HS-27A (cell line): ENCODE measurements around the gene CADM2.

Experiments used
- DNase-seq: peaks from one replicate; pipeline ENCODE4 v3.0.0-alpha.2; 2012; ENCODE audit warnings: low read depth, missing footprints

The CADM2 gene

GRCh38 chr3:85572426-85572825, 613.6 kb downstream of the CADM2 start:
- DNase-seq, result no peak

- no peak for DNase-seq
Observed at GRCh38 chr3:85572978-85573377, 614.2 kb downstream of the CADM2 start.

- no peak for DNase-seq
Observed at GRCh38 chr3:85574006-85574705, 615.4 kb downstream of the CADM2 start.

GRCh38 chr3:85576091-85576690, 617.4 kb downstream of the CADM2 start:
- no peak for DNase-seq

- no peak for DNase-seq
Observed at GRCh38 chr3:85576697-85577200, 618.0 kb downstream of the CADM2 start.

- no peak for DNase-seq
Observed at GRCh38 chr3:85584779-85585356, 626.1 kb downstream of the CADM2 start.

GRCh38 chr3:85586018-85586417, 627.2 kb downstream of the CADM2 start:
- no peak for DNase-seq

GRCh38 chr3:85589145-85589544, 630.4 kb downstream of the CADM2 start:
- no peak for DNase-seq

- no peak for DNase-seq
Observed at GRCh38 chr3:85591451-85591850, 632.7 kb downstream of the CADM2 start.

- no peak for DNase-seq
Observed at GRCh38 chr3:85592256-85592655, 633.5 kb downstream of the CADM2 start.

- DNase-seq, result no peak
Observed at GRCh38 chr3:85594676-85595075, 635.9 kb downstream of the CADM2 start.

GRCh38 chr3:85603378-85603777, 644.6 kb downstream of the CADM2 start:
- DNase-seq, result no peak

- DNase-seq, result no peak
Observed at GRCh38 chr3:85604641-85605040, 645.9 kb downstream of the CADM2 start.

- no peak for DNase-seq
Observed at GRCh38 chr3:85605066-85605465, 646.3 kb downstream of the CADM2 start.

GRCh38 chr3:85626662-85627061, 667.9 kb downstream of the CADM2 start:
- no peak for DNase-seq

- no peak for DNase-seq
Observed at GRCh38 chr3:85627932-85628331, 669.1 kb downstream of the CADM2 start.

GRCh38 chr3:85631070-85631469, 672.3 kb downstream of the CADM2 start:
- no peak for DNase-seq

- DNase-seq, result no peak
Observed at GRCh38 chr3:85632921-85633320, 674.1 kb downstream of the CADM2 start.

- no peak for DNase-seq
Observed at GRCh38 chr3:85652360-85652759, 693.6 kb downstream of the CADM2 start.

- no peak for DNase-seq
Observed at GRCh38 chr3:85660451-85660850, 701.7 kb downstream of the CADM2 start.

- DNase-seq, result no peak
Observed at GRCh38 chr3:85662462-85662861, 703.7 kb downstream of the CADM2 start.

- DNase-seq, result no peak
Observed at GRCh38 chr3:85667744-85668143, 709.0 kb downstream of the CADM2 start.

- DNase-seq, result no peak
Observed at GRCh38 chr3:85670634-85671205, 711.9 kb downstream of the CADM2 start.
